HCT116 (cell line): ENCODE results near the gene RFLNA. TPM values are rescaled to one million over a fixed set of nuclear protein-coding genes. Genes with fewer than 3 reads are reported as not detected.

Experiments used
- ATAC-seq: fragments of 200-7000 bp; cut with Tn5 transposase; 2 replicates; pipeline ENCODE4 v1.9.1; 2020; ENCODE audit warnings: mild to moderate bottlenecking, moderate library complexity
- BruUV-seq: library from RNA; stranded (reverse); fragments of 400-500 nt; replicated peaks from 2 replicates; lab custom pipeline; 2021; lab: Mats Ljungman, UMichigan
- CTCF ChIA-PET: fragments of 300-600 bp; sonication (Branson Sonifier 250); formaldehyde crosslinking; loops from one replicate; lab custom pipeline; 2021; ENCODE audit warnings: antibody characterized with exemption; lab: Charles Lee
- POLR2A ChIA-PET: fragments of 300-600, 350-600 bp; sonication (Branson Sonifier 250); formaldehyde crosslinking; loops from one replicate; lab custom pipeline; 2021; ENCODE audit warnings: antibody characterized with exemption; lab: Charles Lee
- RAD21 ChIA-PET, 2 experiments: fragments of 300-600 bp; sonication (Branson Sonifier 250); formaldehyde crosslinking; loops; one replicate each; lab custom pipeline; 2023; ENCODE audit warnings: low total read pairs in 2 of 2; ENCODE audit not compliant: uncharacterized antibody in 2 of 2, unreplicated experiment in 2 of 2, low non-redundant PET in 1 of 2; lab: Charles Lee
- DNase-seq: peaks from one replicate; pipeline ENCODE4 v3.0.0-alpha.2; 2010; ENCODE audit warnings: low read depth, low spot score
- H2AFZ ChIP-seq: fragments of 200-600 bp; shearing (Covaris generic), sonication (generic); 2 replicates; pipeline ENCODE4 v1.6.1; 2017; ENCODE audit warnings: low read depth, mixed run types, mixed read lengths, antibody characterized with exemption, low read length; ENCODE audit not compliant: poor library complexity, severe bottlenecking
- H3K27ac ChIP-seq: 2 replicates; pipeline ENCODE4 v1.5.1; 2012; ENCODE audit warnings: low read depth, low read length
- H3K27me3 ChIP-seq: fragments of 200-600 bp; sonication (generic); 2 replicates; pipeline ENCODE4 v1.6.1; 2016; ENCODE audit warnings: mixed run types, low read length, mixed read lengths; ENCODE audit not compliant: insufficient read depth
- H3K36me3 ChIP-seq, 2 experiments: fragments of 200-500 bp in 1 of 2; fragments of 200-600 bp in 1 of 2; sonication (Bioruptor generic) in 1 of 2; sonication (generic) in 1 of 2; 2 replicates each; pipeline versions ENCODE4 v1.5.1 to v1.6.1; 2014 to 2016; ENCODE audit warnings: low read length in 2 of 2, inconsistent platforms in 1 of 2, mixed read lengths in 1 of 2, mixed run types in 1 of 2; ENCODE audit not compliant: insufficient read depth in 2 of 2, control insufficient read depth in 1 of 2
- H3K4me1 ChIP-seq, 2 experiments: fragments of 200-600 bp in 1 of 2; sonication (generic) in 1 of 2; 2 replicates each; pipeline versions ENCODE4 v1.5.1 to v1.6.1; 2012 to 2017; ENCODE audit warnings: low read length in 2 of 2, inconsistent platforms in 1 of 2, mild to moderate bottlenecking in 1 of 2, mixed read lengths in 1 of 2, mixed run types in 1 of 2, moderate library complexity in 1 of 2; ENCODE audit not compliant: insufficient read depth in 2 of 2, control insufficient read depth in 1 of 2
- H3K4me2 ChIP-seq: fragments of 200-600 bp; sonication (generic); 2 replicates; pipeline ENCODE4 v1.6.1; 2017; ENCODE audit warnings: mixed run types, low read length, mixed read lengths
- H3K4me3 ChIP-seq, 2 experiments: fragments of 200-600 bp in 1 of 2; sonication (generic) in 1 of 2; replicated peaks in 1 of 2; 2 replicates each; pipeline ENCODE4 v1.5.1; 2011 to 2016; ENCODE audit warnings: low read length in 2 of 2, control low read depth in 1 of 2, low read depth in 1 of 2, mild to moderate bottlenecking in 1 of 2, mixed read lengths in 1 of 2, mixed run types in 1 of 2
- H3K79me2 ChIP-seq: fragments of 200-600 bp; sonication (generic); 2 replicates; pipeline ENCODE4 v1.6.1; 2017; ENCODE audit warnings: mild to moderate bottlenecking, mixed run types, low read length, moderate library complexity, mixed read lengths; ENCODE audit not compliant: insufficient read depth
- H3K9ac ChIP-seq: fragments of 200-600 bp; sonication (generic); 2 replicates; pipeline ENCODE4 v1.6.1; 2016; ENCODE audit warnings: low read length, mixed read lengths
- H3K9me2 ChIP-seq: fragments of 200-600 bp; sonication (generic), shearing (Covaris generic); 2 replicates; pipeline ENCODE4 v1.6.1; 2017; ENCODE audit warnings: mixed run types, mild to moderate bottlenecking, moderate library complexity; ENCODE audit not compliant: insufficient read depth
- H3K9me3 ChIP-seq, 2 experiments: fragments of 200-500 bp in 1 of 2; fragments of 200-600 bp in 1 of 2; sonication (Bioruptor generic) in 1 of 2; sonication (generic) in 1 of 2; 2 replicates each; pipeline ENCODE4 v1.6.1; 2014 to 2017; ENCODE audit warnings: low read length in 2 of 2, mixed read lengths in 2 of 2, inconsistent platforms in 1 of 2, low read depth in 1 of 2, mild to moderate bottlenecking in 1 of 2, mixed run types in 1 of 2, moderate library complexity in 1 of 2; ENCODE audit not compliant: control insufficient read depth in 1 of 2, insufficient read depth in 1 of 2
- H4K20me1 ChIP-seq: fragments of 200-600 bp; sonication (generic), shearing (Covaris generic); 2 replicates; pipeline ENCODE4 v1.6.1; 2017; ENCODE audit warnings: mixed run types, mild to moderate bottlenecking, moderate library complexity; ENCODE audit not compliant: insufficient read depth
- CEBPB ChIP-seq: IDR thresholded peaks from 2 replicates; pipeline ENCODE4 v1.6.1; 2012; ENCODE audit warnings: low read depth
- EGR1 ChIP-seq: IDR thresholded peaks from 2 replicates; pipeline ENCODE4 v1.6.1; 2012; ENCODE audit warnings: low read depth
- ELF1 ChIP-seq: IDR thresholded peaks from 2 replicates; pipeline ENCODE4 v1.6.1; 2012; ENCODE audit warnings: low read depth, borderline replicate concordance
- EZH2 ChIP-seq: fragments of 200-600 bp; sonication (generic); IDR thresholded peaks from 2 replicates; pipeline ENCODE4 v1.6.1; 2017; ENCODE audit warnings: antibody characterized with exemption, mixed run types
- EZH2phosphoT487 ChIP-seq: fragments of 200-600 bp; IDR thresholded peaks from 2 replicates; pipeline ENCODE4 v1.6.1; 2018; ENCODE audit warnings: antibody characterized with exemption, borderline replicate concordance
- FOSL1 ChIP-seq: IDR thresholded peaks from 2 replicates; pipeline ENCODE4 v1.6.1; 2012; ENCODE audit warnings: low read depth
- YY1 ChIP-seq: IDR thresholded peaks from 2 replicates; pipeline ENCODE4 v1.6.1; 2011; ENCODE audit warnings: low read length, low read depth, moderate library complexity, mild to moderate bottlenecking; ENCODE audit not compliant: insufficient replicate concordance; ENCODE audit errors: extremely low read depth
- intact Hi-C: fragments of 100-400 bp; cut with micrococcal nuclease; formaldehyde crosslinking; loops from 2 replicates; pipeline ENCODE4 v1.10.0; 2022
- total RNA-seq: library from RNA; stranded (reverse); gene quantifications from one replicate; pipeline ENCODE4 v1.2.1, GENCODE V29; 2021; ENCODE audit not compliant: unreplicated experiment
- TF ChIP-seq, protein P1 (sequence below): IDR thresholded peaks from 2 replicates; pipeline ENCODE4 v1.6.1; 2012
- TF ChIP-seq, protein P2 (sequence below): IDR thresholded peaks from 2 replicates; pipeline ENCODE4 v1.6.1; 2012

Gene RFLNA
- total RNA-seq, 1 experiment from 2014 or later, result not detected

DNA sequence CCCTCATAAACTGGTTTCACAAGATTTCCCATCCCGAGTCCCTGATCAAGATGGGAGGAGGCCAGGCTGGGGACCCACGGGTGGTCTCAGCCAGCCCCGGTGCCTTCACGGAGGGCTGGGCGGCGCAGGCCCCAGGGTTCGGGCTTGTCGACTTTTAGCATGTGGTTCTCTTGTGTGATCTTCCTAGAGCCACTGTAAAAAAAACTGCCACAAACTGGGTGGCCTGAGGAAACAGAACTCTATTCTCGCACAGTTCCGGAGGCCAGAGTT, 12.6 kb downstream of the RFLNA start:
- Histone ChIP-seq H3K4me3 (no peak overlapping the region), H3K4me2 (no peak overlapping the region), H3K79me2 (no peaks in the 10 kb centered on the region), H3K9me2 (no peaks in the 10 kb centered on the region), H3K9ac (no peak overlapping the region), H3K27ac (no peak overlapping the region), H3K9me3 (no peaks in the 10 kb centered on the region), H4K20me1 (no peaks in the 10 kb centered on the region)
- ChIA-PET RAD21 (no interaction called here), POLR2A (no interaction called here)
- intact Hi-C loops, result no loop called here
- DNase-seq, result no peak
- no peak for ATAC-seq
- BruUV-seq, result no TSS peak
- TF ChIP-seq EZH2phosphoT487 (no peak), EZH2 (no peak), YY1 (no peak), ELF1 (no peak)
- TF ChIP-seq, all 23 proteins: peak for 0
- no peaks in the 10 kb centered on the region for H3K27me3 ChIP-seq
- H3K4me1 ChIP-seq, result no peaks in the 10 kb centered on the region
- no peak overlapping the region for H2AFZ ChIP-seq
- CTCF ChIA-PET, result no interaction called here
- no peaks in the 10 kb centered on the region for H3K36me3 ChIP-seq

DNA sequence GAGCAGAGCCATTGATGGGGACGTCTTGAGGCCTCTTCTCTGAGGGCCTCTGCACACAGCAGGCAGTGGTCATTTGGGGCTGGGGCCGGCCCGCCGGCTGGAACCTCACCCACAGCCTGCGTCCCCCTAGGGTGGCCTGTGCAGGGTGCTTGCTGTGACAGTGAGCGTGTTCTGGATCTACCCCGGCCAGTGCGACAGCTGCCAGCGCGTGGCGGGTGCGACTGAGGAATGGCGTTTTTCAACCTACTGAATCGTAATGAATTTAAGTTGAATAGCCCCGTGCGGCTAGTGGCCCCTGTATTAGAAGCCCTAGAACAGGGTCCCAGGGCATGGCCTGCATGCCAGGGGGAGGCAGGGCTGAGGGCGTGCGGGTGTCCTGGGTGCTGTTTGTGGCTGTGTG, 13.8 kb downstream of the RFLNA start:
- no peaks in the 10 kb centered on the region for H3K36me3 ChIP-seq
- ATAC-seq (no peak), DNase-seq (no peak)
- H3K4me2 ChIP-seq, result no peak overlapping the region
- no peaks in the 10 kb centered on the region for H3K79me2 ChIP-seq
- H3K9me3 ChIP-seq, result no peaks in the 10 kb centered on the region
- ChIA-PET CTCF (no interaction called here), POLR2A (no interaction called here), RAD21 (no interaction called here)
- H3K27ac ChIP-seq, result no peak overlapping the region
- no peaks in the 10 kb centered on the region for H3K9me2 ChIP-seq
- H2AFZ ChIP-seq, result no peak overlapping the region
- BruUV-seq, result no TSS peak
- no peak overlapping the region for H3K4me3 ChIP-seq
- H3K4me1 ChIP-seq, result no peaks in the 10 kb centered on the region
- H4K20me1 ChIP-seq, result no peaks in the 10 kb centered on the region
- no peaks in the 10 kb centered on the region for H3K27me3 ChIP-seq
- no peak overlapping the region for H3K9ac ChIP-seq
- intact Hi-C loops, result no loop called here
- no peak for TF ChIP-seq EGR1
- no peak for TF ChIP-seq CEBPB
- TF ChIP-seq, protein P1, sequence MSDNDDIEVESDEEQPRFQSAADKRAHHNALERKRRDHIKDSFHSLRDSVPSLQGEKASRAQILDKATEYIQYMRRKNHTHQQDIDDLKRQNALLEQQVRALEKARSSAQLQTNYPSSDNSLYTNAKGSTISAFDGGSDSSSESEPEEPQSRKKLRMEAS, result no peak
- TF ChIP-seq FOSL1, result no peak
- TF ChIP-seq, protein P2, sequence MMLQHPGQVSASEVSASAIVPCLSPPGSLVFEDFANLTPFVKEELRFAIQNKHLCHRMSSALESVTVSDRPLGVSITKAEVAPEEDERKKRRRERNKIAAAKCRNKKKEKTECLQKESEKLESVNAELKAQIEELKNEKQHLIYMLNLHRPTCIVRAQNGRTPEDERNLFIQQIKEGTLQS, result no peak
